PC-3 (cell line): ENCODE data around the gene KCNJ15.

Source experiments
- EZH2 ChIP-seq: fragments of 300-600 bp; sonication (generic); IDR thresholded peaks from one replicate; pipeline ENCODE4 v1.6.1; 2017; ENCODE audit warnings: antibody characterized with exemption, mild to moderate bottlenecking, low read length; ENCODE audit not compliant: unreplicated experiment
- EZH2phosphoT487 ChIP-seq: fragments of 300-600 bp; sonication (generic); IDR thresholded peaks from 2 replicates; pipeline ENCODE4 v1.6.1; 2018; ENCODE audit warnings: mild to moderate bottlenecking, antibody characterized with exemption, low read length, borderline replicate concordance

DNA sequence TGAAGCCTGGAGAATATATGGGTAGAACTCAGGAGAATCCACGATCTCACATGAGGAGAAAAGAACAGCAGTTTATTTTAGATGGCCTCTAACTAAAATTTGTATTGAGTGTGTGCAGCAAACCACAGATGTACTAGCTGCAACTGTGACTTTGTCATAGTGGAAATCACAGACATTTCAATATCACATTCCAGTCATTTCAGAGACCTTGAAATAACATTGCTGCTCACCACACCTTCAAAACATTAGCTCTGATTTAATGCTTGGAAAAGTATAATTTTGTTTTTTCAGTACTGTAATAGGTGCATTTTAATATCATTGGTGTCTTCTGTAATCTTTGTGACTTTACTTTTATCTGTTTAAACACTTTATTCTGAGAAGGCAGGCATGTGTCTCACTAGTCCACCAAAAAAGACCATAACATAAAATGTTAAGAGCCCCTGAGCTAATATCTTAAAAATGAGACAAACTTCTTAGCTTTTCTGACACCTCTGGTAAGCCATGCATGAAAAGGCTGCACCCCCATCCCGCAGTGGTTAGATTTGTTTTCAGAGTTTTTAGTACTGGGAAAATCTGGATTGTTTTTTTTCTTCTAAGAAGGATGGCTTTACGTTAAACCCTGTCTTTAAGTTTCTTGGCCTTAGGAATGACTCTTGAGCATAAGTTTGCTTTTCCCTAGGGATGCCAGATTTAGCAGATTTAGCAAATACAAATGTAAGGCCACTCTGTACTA is 30.1 kb downstream of the KCNJ15 start:
- no peak for TF ChIP-seq EZH2phosphoT487
- TF ChIP-seq EZH2 = no peak
